Activated CD8-positive, alpha-beta memory T cell treated with anti-CD3 and anti-CD28 coated beads for 24 hours (primary cell): Measurements from ENCODE around the gene KRT84.

Experiments used
- DNase-seq: peaks from one replicate; pipeline ENCODE4 v3.0.0-alpha.2; 2020

Gene KRT84

GRCh38 chr12:52385226-52385702, at the start of gene KRT84:
TSS of gene KRT84 (minus strand) at chr12:52385652. CDS start at chr12:52385585, 67 bp downstream.
- no peak for DNase-seq

- DNase-seq, result no peak
These were observed 49.5 kb upstream of the KRT84 start for GRCh38 chr12:52434760-52435530.

GRCh38 chr12:52434081-52434733, 48.8 kb upstream of the KRT84 start, which contains the start of gene KRT75:
TSS of gene KRT75 (minus strand) at chr12:52434371. CDS start at chr12:52434304, 67 bp downstream.
- no peak for DNase-seq

- DNase-seq, result no peak
These were observed 48.1 kb upstream of the KRT84 start for GRCh38 chr12:52433501-52434080.

GRCh38 chr12:52432559-52433207, 47.2 kb upstream of the KRT84 start:
- no peak for DNase-seq

GRCh38 chr12:52428121-52428520, 42.7 kb upstream of the KRT84 start:
- no peak for DNase-seq

GRCh38 chr12:52427083-52427482, 41.6 kb upstream of the KRT84 start:
- no peak for DNase-seq

GRCh38 chr12:52426034-52426433, 40.6 kb upstream of the KRT84 start:
- no peak for DNase-seq

GRCh38 chr12:52425466-52425865, 40.0 kb upstream of the KRT84 start:
- DNase-seq, result no peak

GRCh38 chr12:52423661-52424500, 38.4 kb upstream of the KRT84 start:
- DNase-seq, result no peak

- no peak for DNase-seq
These were observed 37.6 kb upstream of the KRT84 start for GRCh38 chr12:52423035-52423434.

GRCh38 chr12:52419656-52420055, 34.2 kb upstream of the KRT84 start:
- no peak for DNase-seq

GRCh38 chr12:52418576-52419110, 33.2 kb upstream of the KRT84 start:
- DNase-seq, result no peak

- DNase-seq, result no peak
These were observed 32.3 kb upstream of the KRT84 start for GRCh38 chr12:52417740-52418139.

- DNase-seq, result no peak
These were observed 31.3 kb upstream of the KRT84 start for GRCh38 chr12:52416795-52417194.

GRCh38 chr12:52415870-52416750, 30.7 kb upstream of the KRT84 start:
- no peak for DNase-seq

- DNase-seq, result no peak
These were observed 29.5 kb upstream of the KRT84 start for GRCh38 chr12:52414936-52415335.

GRCh38 chr12:52413782-52414345, 28.4 kb upstream of the KRT84 start:
- DNase-seq, result no peak

- DNase-seq, result no peak
These were observed 27.8 kb upstream of the KRT84 start for GRCh38 chr12:52413202-52413601.

GRCh38 chr12:52411815-52412214, 26.4 kb upstream of the KRT84 start:
- DNase-seq, result no peak
